NB4 (cell line): ENCODE measurements around the gene ZCCHC3.

Experiments used
- CTCF ChIP-seq: IDR thresholded peaks from one replicate; pipeline ENCODE4 v1.5.1; 2012; ENCODE audit warnings: low read depth, low read length
- POLR2A ChIP-seq: IDR thresholded peaks from 2 replicates; pipeline ENCODE4 v1.6.1; 2011; ENCODE audit warnings: mild to moderate bottlenecking; ENCODE audit not compliant: insufficient read length; ENCODE audit errors: extremely low read depth
- TF ChIP-seq, protein P1 (sequence below): IDR thresholded peaks from 2 replicates; pipeline ENCODE4 v1.6.1; 2011; ENCODE audit warnings: low read depth, low read length

DNA sequence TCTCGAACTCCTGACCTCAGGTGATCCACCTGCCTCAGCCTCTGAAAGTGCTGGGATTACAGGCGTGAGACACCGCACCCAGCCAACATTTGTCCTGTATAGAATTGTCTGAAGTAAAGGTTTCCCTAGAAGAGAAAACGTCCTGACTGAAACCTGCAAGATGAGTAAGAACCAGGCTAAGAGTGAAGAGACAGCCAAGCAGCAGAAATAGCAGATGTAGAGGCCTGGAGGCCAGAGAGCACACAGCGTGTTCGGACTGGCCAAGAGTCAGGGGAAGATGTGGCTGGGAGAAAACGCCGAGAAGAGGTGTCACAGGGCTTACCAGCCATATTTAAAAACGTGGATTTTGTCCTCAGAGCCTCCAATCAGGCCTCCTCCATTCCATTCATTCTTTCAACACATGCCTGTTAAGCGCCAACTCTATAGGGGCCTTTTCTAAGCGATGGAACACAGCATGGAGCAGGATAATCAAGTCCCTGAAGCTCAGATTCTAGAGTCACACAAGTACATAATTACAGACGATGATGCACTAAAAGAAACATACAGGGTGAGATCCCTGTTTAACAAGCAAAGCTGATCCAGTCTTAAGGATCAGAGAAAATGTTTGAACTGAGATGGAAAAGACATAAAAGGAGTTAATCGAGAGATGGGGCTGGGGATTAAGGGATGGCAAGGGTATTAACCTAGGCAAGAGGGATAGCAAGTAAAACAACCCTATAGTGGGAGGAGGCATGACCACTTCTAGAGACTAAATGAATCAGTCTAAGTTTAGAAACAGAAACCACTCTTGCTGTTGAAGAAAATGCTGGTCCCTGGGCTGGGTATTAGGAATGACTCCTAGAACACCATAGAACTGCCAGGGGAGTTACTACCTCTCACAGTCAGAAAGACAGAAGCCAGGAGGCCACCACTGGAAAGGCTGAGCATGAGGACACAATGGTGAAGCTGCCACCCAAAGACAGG is 4.8 kb downstream of the ZCCHC3 start:
- TF ChIP-seq CTCF (no peak), POLR2A (no peak)
- TF ChIP-seq, protein P1, sequence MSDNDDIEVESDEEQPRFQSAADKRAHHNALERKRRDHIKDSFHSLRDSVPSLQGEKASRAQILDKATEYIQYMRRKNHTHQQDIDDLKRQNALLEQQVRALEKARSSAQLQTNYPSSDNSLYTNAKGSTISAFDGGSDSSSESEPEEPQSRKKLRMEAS: no peak
